Natural killer cell (primary cell): ENCODE results near the gene PIP5K1B. TPM values are rescaled to one million over a fixed set of nuclear protein-coding genes. Genes with fewer than 3 reads are reported as not detected.

Source experiments
- ATAC-seq, 3 donors: fragments of 150-1000 bp in 2 of 3; fragments of 200-7000 bp in 1 of 3; cut with Tn5 transposase; 1 replicate in 1 of 3; 2 replicates in 2 of 3; pipeline ENCODE4 v1.10.0; 2021; ENCODE audit warnings: mild to moderate bottlenecking in 2 of 3, moderate library complexity in 2 of 3
- DNase-seq, 2 donors: peaks; one replicate each; pipeline versions ENCODE4 v3.0.0 to v3.0.0-alpha.2; 2013 to 2021; ENCODE audit warnings: mixed read lengths in 1 of 2
- H3K27ac ChIP-seq: one replicate; pipeline ENCODE4 v1.5.1; 2013; ENCODE audit warnings: mild to moderate bottlenecking, low read length
- H3K27me3 ChIP-seq: one replicate; pipeline ENCODE4 v1.6.1; 2013; ENCODE audit warnings: low read length; ENCODE audit not compliant: control insufficient read depth, insufficient read depth
- H3K36me3 ChIP-seq: one replicate; pipeline ENCODE4 v1.6.1; 2013; ENCODE audit warnings: low read length; ENCODE audit not compliant: control insufficient read depth, insufficient read depth
- H3K4me1 ChIP-seq: one replicate; pipeline ENCODE4 v1.6.1; 2013; ENCODE audit warnings: low read length; ENCODE audit not compliant: control insufficient read depth, insufficient read depth
- H3K4me3 ChIP-seq: one replicate; pipeline ENCODE4 v1.5.1; 2013; ENCODE audit warnings: low read length
- H3K9me3 ChIP-seq: one replicate; pipeline ENCODE4 v1.6.1; 2013; ENCODE audit warnings: low read length; ENCODE audit not compliant: control insufficient read depth, insufficient read depth
- H3K27ac Mint-ChIP-seq, 2 donors: one replicate each; pipeline ENCODE4 v1.8.0; 2022; ENCODE audit warnings: mild to moderate bottlenecking in 2 of 2, mixed read lengths in 2 of 2, moderate library complexity in 1 of 2
- H3K27me3 Mint-ChIP-seq, 2 donors: one replicate each; pipeline ENCODE4 v1.8.0; 2022; ENCODE audit warnings: low read depth in 2 of 2, mixed read lengths in 2 of 2
- H3K36me3 Mint-ChIP-seq: one replicate; pipeline ENCODE4 v1.8.0; 2022; ENCODE audit warnings: mixed read lengths
- H3K4me1 Mint-ChIP-seq, 2 donors: one replicate each; pipeline ENCODE4 v1.8.0; 2022; ENCODE audit warnings: mixed read lengths in 2 of 2
- H3K4me3 Mint-ChIP-seq: one replicate; pipeline ENCODE4 v1.8.0; 2022; ENCODE audit warnings: mild to moderate bottlenecking, moderate library complexity, mixed read lengths
- H3K9me3 Mint-ChIP-seq, 2 donors: one replicate each; pipeline ENCODE4 v1.8.0; 2022; ENCODE audit warnings: mixed read lengths in 2 of 2
- WGBS: methylation state at CpG from one replicate; pipeline ENCODE4 v1.1.7; 2013; ENCODE audit warnings: missing lambda C conversion rate; ENCODE audit not compliant: insufficient coverage; 5-methylcytosine and 5-hydroxymethylcytosine counted together
- intact Hi-C: fragments of 100-400 bp; cut with micrococcal nuclease; formaldehyde crosslinking; loops from one replicate; pipeline ENCODE4 v1.14.2; 2022
- total RNA-seq, 4 donors: library from RNA; stranded (reverse); fragments of 120-200 nt in 1 of 4; gene quantifications; one replicate each; pipeline versions ENCODE4 v1.2.3 to v1.2.4, GENCODE V29; 2013 to 2022
- TF ChIP-seq, protein P1 (sequence below): fragments of 200-600 bp; IDR thresholded peaks from one replicate; pipeline ENCODE4 v1.8.0; 2022; ENCODE audit warnings: antibody characterized with exemption

PIP5K1B gene
- total RNA-seq, 3 donors from 2014 or later (not counting 1 experiment from before 2014, with no cell fraction given), result 0.73 to 3.4 (median 1.3) TPM

DNA sequence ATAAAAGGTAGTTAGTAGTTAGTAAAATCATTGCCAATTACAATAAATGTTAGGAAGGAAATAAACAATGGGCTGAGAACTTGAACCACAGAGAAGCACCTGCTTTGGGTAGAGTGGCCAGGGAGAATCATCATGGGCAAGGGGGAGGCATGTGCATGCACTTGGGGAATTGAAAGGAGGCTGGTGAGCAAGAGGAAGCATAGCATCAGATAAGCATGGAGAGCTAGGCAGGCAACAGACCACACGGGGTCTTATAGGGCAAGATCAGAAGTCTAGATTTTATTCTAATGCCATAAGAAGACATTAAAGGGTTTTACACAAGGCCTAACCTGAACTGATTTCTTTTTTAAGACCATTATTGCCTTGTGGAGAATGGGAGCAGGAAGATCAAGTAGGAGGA lies 93.4 kb downstream of the PIP5K1B start:
- TF ChIP-seq, protein P1, sequence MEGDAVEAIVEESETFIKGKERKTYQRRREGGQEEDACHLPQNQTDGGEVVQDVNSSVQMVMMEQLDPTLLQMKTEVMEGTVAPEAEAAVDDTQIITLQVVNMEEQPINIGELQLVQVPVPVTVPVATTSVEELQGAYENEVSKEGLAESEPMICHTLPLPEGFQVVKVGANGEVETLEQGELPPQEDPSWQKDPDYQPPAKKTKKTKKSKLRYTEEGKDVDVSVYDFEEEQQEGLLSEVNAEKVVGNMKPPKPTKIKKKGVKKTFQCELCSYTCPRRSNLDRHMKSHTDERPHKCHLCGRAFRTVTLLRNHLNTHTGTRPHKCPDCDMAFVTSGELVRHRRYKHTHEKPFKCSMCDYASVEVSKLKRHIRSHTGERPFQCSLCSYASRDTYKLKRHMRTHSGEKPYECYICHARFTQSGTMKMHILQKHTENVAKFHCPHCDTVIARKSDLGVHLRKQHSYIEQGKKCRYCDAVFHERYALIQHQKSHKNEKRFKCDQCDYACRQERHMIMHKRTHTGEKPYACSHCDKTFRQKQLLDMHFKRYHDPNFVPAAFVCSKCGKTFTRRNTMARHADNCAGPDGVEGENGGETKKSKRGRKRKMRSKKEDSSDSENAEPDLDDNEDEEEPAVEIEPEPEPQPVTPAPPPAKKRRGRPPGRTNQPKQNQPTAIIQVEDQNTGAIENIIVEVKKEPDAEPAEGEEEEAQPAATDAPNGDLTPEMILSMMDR, result no peak
- intact Hi-C loops, result no loop called here
- no peak for ATAC-seq

DNA sequence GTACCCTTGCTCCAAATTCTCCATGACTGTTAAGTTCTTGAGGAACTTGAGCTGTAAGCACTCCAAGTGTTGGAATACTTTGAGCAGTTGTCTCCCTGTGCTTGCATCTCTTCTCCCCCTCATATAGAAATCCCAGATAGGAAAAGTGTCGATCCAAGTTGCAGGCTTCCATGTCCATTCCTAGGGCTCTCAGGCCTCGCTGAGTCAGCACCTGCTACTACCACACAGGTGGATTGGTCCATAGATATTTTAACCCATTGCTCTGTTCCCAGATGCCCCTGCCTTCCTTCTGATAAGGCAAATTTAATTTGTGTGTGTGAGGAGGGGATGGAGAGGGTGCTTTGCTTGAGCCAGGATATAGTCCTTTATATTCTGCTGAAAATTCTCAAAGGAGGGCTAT lies 95.8 kb downstream of the PIP5K1B start:
- Mint-ChIP-seq H3K4me3 (no peak overlapping the region), H3K27ac (no peak overlapping the region), H3K9me3 (no peaks in the 10 kb centered on the region), H3K36me3 (no peaks in the 10 kb centered on the region), H3K27me3 (peaks cover 2 to 14% of the 10 kb centered on the region in 2 donors), H3K4me1 (no peaks in the 10 kb centered on the region)
- Histone ChIP-seq H3K4me1 (no peaks in the 10 kb centered on the region), H3K27ac (no peak overlapping the region), H3K36me3 (no peaks in the 10 kb centered on the region), H3K4me3 (no peak overlapping the region), H3K9me3 (no peaks in the 10 kb centered on the region), H3K27me3 (no peaks in the 10 kb centered on the region)
- intact Hi-C loops, result no loop called here
- 54% methylated on average over 2 of the region's 2 CpGs for WGBS
- ATAC-seq, result no peak
- no peak for DNase-seq
- TF ChIP-seq, protein P1, result no peak

More for the DNA sequence above, 93.4 kb downstream of the PIP5K1B start:
- no peak overlapping the region for H3K27ac ChIP-seq
- no peaks in the 10 kb centered on the region for H3K9me3 ChIP-seq
- H3K9me3 Mint-ChIP-seq, result no peaks in the 10 kb centered on the region
- H3K36me3 Mint-ChIP-seq, result no peaks in the 10 kb centered on the region
- no peak overlapping the region for H3K4me3 ChIP-seq
- H3K4me1 Mint-ChIP-seq, result no peaks in the 10 kb centered on the region
- H3K4me3 Mint-ChIP-seq, result no peak overlapping the region
- 6% methylated on average over 1 of the region's 1 CpG for WGBS
- no peaks in the 10 kb centered on the region for H3K4me1 ChIP-seq
- no peaks in the 10 kb centered on the region for H3K36me3 ChIP-seq
- H3K27me3 ChIP-seq, result no peaks in the 10 kb centered on the region
- no peak for DNase-seq
- peaks cover 2 to 14% of the 10 kb centered on the region in 2 donors for H3K27me3 Mint-ChIP-seq
- H3K27ac Mint-ChIP-seq, result no peak overlapping the region

DNA sequence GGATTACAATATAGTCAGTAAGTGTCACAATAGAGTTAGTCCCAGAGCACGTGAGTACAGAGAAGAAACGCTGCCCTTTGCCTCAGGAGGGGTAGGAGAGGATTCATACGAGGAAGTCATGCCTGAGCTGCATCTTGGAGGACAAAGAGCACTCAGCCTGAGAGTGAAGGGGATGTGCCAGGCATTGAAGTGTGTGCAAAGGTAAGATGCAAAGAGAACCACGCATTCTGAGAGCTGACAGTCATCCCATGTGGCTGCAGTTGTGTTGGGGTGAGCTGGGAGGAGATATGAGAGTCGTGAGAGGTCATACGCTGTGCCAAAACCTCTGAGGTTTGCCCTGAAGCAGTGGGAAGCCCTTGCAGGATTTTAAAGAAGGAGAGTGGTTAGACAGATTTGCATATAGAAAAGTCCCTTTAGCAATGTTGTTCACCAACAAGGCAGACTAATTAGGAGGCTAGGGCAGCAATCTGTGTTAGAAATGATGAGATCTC lies 97.5 kb downstream of the PIP5K1B start:
- Mint-ChIP-seq H3K36me3 (no peaks in the 10 kb centered on the region), H3K27ac (no peak overlapping the region), H3K9me3 (no peaks in the 10 kb centered on the region), H3K4me1 (no peaks in the 10 kb centered on the region), H3K27me3 (peaks cover 0 to 5% of the 10 kb centered on the region in 2 donors), H3K4me3 (no peak overlapping the region)
- Histone ChIP-seq H3K27me3 (no peaks in the 10 kb centered on the region), H3K4me3 (no peak overlapping the region), H3K27ac (no peak overlapping the region), H3K36me3 (no peaks in the 10 kb centered on the region), H3K9me3 (no peaks in the 10 kb centered on the region), H3K4me1 (no peaks in the 10 kb centered on the region)
- TF ChIP-seq, protein P1, result no peak
- ATAC-seq (peak in 1 of 3 donors; percentile 17), DNase-seq (peak in 1 of 2 donors; percentile 7)
- intact Hi-C loops, result no loop called here
- WGBS, result 36% methylated on average over 6 of the region's 6 CpGs
